GM15510 (cell line): ENCODE data around the gene OTOL1.

Experiments
- POLR2A ChIP-seq: IDR thresholded peaks from 3 replicates; pipeline ENCODE4 v1.6.1; 2011; ENCODE audit warnings: borderline replicate concordance; ENCODE audit not compliant: insufficient read length; ENCODE audit errors: extremely low read depth

OTOL1 gene

GRCh38 chr3:161496508-161496907 is at the start of gene OTOL1:
Gene OTOL1, plus strand, starts transcription at chr3:161496808. Its CDS starts 0 bp downstream, at chr3:161496808.
- TF ChIP-seq POLR2A, result no peak

- no peak for TF ChIP-seq POLR2A
These were observed 46.8 kb upstream of the OTOL1 start for GRCh38 chr3:161449785-161450184.

GRCh38 chr3:161452179-161452578 is 44.4 kb upstream of the OTOL1 start:
- TF ChIP-seq POLR2A, result no peak

- no peak for TF ChIP-seq POLR2A
These were observed 42.0 kb upstream of the OTOL1 start for GRCh38 chr3:161454615-161455014.

GRCh38 chr3:161455962-161456361 is 40.6 kb upstream of the OTOL1 start:
- no peak for TF ChIP-seq POLR2A

GRCh38 chr3:161462138-161462537 is 34.5 kb upstream of the OTOL1 start:
- no peak for TF ChIP-seq POLR2A

GRCh38 chr3:161471211-161471610 is 25.4 kb upstream of the OTOL1 start:
- TF ChIP-seq POLR2A, result no peak

GRCh38 chr3:161474139-161474538 is 22.5 kb upstream of the OTOL1 start:
- no peak for TF ChIP-seq POLR2A

- no peak for TF ChIP-seq POLR2A
These were observed 21.9 kb upstream of the OTOL1 start for GRCh38 chr3:161474741-161475140.

GRCh38 chr3:161475206-161475605 is 21.4 kb upstream of the OTOL1 start:
- TF ChIP-seq POLR2A, result no peak

- TF ChIP-seq POLR2A, result no peak
These were observed 20.7 kb upstream of the OTOL1 start for GRCh38 chr3:161475905-161476304.

- no peak for TF ChIP-seq POLR2A
These were observed 12.4 kb upstream of the OTOL1 start for GRCh38 chr3:161484226-161484625.

- TF ChIP-seq POLR2A, result no peak
These were observed 7.2 kb upstream of the OTOL1 start for GRCh38 chr3:161489395-161489794.

- no peak for TF ChIP-seq POLR2A
These were observed 1.8 kb downstream of the OTOL1 start for GRCh38 chr3:161498259-161498921.

GRCh38 chr3:161500068-161500796 is 3.6 kb downstream of the OTOL1 start:
- no peak for TF ChIP-seq POLR2A

- TF ChIP-seq POLR2A, result no peak
These were observed 6.7 kb downstream of the OTOL1 start for GRCh38 chr3:161503271-161503670.
